DMS53 treated with DMSO at 0.1 percent for 48 hours (cell line): Measurements from ENCODE around the gene RPL36.
"Not testable (repeated sequence)": the region's sequence is repeated elsewhere in the genome, so short reads cannot be mapped to it uniquely, and the experiment has no call there.

Source experiments
- DNase-seq: peaks from one replicate; lab custom pipeline; 2025; ENCODE audit not compliant: unreplicated experiment; lab: John Stamatoyannopoulos, UW

The RPL36 gene

DNA sequence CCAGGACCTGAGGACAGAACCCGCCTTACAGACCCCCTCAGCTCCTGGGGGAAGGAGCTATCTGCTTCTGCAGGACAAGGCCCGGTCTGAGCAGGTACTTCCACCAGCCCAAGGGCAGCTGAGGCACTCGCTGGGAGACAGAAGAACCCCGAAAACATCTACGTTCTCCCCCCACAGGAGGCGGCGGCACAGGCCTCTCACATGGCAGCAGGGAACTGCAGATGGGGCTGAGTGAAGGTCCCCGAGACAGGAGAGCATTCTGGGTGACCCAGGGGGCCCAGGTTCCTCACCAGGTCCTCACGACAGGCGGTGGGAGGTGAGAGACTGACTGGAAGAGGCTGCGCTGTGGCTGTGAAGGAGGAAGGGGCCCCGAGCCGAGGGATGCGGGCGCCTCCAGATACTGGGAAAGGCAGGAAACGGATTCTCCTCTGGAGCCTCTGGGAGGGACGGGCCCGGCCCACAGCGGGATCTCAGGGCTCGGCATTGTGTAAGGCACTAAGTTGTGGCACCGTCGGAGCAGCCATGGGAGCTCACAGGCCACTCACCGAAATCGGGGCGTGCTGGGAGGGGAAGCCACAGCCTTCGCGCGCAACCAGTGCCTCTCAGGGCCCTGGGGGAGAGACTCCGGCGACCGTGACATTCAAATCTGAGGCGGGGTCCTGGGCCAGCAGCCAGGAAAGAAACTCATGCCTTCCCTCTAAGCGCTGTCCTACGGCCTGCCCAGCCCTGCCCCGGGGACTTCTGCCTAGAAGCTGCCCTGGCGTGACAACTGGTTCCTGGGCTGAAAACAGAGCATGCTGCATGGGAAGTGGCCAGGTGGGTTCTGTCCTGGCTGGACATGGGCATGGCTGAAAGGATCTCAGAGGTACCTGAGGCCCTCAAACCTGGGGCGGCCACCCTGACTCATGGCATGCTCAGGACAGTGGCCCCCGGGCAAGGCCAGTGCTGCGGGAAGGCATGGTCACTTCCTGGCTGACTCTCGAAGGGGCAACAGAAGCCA lies 14.0 kb downstream of the RPL36 start:
- no peak for DNase-seq

DNA sequence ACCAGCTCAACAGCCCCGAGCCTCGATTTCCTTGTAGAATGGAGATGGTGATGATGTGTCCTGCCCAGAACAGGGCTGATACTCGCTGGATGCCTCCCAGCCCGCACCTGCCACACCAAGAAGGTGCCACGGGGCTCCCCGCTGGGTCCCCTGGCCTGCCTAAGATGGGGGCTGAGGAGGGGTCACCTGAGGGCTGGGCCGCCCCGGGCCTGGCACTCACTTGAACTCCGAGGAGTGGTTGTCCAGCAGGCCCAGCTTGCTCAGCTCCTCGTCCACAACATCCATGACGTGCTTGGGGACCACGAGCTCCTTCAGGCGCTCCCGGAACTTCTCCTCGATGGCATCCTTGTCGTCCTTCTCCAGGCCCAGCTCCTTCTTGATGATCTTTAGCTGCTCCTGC lies 15.5 kb downstream of the RPL36 start:
- DNase-seq: no peak

DNA sequence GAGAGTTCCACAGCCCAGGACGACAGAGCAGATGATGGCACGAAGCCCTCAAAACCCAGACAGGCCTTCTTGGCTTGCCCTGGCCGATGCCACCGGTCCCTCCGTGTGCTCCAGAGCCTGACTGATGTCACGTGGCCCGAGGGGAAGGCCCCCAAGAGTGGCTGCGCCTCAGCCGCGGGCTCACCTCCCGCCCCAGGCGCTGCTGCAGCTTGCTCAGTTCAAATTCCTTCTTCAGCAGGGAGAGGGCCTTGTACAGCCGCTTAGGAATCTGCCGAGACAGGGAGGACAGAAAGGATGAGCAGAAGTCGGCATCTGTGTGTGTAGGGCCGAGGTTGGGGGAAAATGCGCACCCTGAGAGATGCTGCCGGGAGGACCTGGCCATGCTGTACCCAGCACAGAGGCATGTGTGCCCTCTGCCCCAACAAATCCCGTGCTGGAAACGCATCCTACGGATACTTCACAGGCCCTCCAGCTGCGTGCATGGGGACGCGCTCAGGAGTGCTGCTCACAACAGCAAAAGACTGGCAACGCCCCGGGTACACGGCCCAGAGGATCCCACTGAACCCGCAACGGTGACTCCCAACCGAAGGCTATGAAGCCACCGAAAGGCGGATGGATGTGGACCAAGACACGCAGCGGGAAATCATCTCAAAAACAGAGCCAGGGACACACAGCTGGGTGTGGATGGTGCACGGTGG lies 16.9 kb downstream of the RPL36 start:
- DNase-seq: no peak

DNA sequence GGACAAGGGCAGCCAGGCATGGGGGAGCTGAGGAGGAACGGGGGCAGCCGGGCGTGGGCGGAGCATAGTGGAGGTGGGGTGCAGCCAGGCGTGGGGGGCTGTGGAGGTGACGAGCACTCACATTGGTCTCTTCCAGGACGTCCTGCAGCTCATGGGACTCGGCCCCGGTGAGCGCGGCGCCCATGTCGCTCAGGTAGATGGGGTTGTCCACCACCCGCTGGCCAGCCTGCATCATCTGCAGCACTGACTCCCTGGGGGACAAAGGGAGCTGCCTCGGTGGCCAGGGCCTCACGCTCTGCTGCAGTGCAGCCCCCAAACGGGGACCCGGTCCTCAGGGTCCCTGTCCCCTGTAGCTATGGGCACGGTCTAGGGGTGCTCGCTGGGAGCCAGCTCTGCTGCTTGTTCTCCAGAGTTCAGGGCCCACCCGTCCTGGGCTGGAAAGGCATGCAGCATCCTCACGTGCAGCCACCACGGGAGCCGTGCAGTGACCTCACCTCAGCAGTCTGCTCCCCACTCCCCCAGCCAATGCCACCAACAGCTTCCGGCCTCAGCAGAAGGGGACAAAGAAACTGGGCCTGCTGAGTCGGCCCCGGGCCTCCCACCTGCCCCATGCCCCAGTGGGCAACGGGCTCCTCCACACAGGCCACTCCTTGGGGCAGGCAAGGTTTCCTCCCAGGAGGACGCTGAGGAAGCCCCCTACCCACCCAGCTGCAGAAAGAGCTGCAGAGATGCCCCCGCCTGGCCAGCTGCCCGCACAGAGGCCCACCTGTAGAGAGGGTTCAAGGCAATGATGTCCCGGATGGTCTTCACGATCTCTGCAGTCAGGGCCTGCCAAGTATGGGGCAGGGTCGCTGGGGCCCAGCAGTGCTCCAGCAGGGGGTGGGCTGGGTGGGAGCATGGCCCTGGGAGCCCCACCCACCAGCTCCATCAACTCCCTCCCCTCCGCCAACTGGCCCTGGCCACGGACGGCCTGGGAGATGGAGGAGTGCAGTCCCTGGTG lies 17.8 kb downstream of the RPL36 start:
- DNase-seq: no peak

DNA sequence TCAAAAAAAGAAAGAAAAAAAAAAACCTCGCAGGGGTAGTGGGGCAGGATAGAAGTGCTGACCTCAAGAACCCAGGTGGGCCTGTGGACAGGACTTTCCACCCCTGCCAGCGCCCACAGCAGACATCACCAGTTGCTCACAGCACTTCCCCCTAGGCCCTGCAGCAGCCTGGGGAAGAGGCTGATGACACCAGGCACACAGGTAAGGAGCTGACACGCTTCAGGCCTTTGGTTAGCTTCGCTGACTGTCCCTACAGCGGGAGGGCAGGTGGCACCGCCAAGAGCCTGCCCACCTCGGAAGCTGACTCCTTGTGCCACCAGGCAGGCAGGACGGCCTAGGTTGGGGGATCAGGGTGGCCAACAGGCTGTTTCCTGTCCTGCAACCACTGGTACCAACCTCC lies 20.9 kb downstream of the RPL36 start:
- DNase-seq: no peak

DNA sequence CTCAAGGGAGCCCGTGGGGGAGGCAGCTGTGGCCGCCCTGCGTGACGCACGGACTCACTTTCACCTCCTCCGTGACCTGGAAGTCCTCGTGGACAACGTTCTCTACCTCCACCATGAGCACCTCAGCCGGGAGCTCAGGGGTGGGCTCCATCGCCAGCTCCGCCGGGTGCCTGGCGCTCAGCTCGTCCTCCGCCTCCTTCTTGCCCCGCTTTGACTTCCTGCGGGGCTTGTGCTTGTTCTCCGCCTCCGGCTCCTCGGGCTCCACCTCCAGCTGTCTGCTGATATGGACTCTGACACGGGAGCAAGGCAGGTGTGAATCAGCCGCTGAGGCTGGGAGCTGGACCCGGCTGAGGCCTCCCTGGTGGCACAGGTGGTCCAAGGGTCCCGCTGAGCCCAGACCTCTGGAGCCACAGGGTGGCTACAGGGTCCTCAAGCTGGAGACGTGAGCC lies 21.6 kb downstream of the RPL36 start:
- no peak for DNase-seq

DNA sequence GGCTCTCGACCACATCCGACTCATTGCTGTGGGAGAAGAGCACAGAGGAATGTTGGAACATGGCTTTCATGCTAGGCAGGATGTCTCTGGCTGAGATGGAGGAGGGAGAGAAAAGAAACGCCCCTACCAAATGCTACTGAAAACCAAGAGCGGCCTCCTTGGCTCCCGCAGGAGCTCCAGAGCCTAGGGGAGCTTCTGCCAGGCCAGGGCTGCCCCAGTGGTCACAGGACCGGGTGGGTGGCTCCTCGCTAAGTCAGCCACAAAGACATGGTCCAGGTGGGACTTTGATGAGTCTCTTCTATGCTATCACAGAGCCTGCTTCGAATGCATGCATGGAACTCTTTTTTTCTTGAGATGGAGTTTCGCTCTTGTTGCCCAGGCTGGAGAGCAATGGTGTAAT lies 23.1 kb downstream of the RPL36 start:
- DNase-seq: no peak

DNA sequence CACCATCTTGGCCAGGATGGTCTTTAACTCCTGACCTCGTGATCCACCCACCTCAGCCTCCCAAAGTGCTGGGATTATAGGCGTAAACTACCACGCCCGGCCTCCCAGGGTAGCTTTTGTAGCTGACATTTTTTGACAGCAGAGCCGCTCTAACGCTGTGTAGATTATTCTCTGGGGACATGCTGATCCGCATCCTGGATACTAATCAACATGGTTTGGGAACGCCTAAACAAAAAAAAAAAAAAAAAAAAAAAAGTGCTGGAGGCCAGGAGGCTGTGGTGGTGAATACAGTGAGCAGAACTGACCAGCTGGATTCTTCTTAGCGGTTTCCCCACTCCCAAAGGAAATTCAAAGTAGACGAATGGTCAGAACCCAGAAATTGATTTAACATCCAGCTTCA lies 24.7 kb downstream of the RPL36 start:
- no peak for DNase-seq

DNA sequence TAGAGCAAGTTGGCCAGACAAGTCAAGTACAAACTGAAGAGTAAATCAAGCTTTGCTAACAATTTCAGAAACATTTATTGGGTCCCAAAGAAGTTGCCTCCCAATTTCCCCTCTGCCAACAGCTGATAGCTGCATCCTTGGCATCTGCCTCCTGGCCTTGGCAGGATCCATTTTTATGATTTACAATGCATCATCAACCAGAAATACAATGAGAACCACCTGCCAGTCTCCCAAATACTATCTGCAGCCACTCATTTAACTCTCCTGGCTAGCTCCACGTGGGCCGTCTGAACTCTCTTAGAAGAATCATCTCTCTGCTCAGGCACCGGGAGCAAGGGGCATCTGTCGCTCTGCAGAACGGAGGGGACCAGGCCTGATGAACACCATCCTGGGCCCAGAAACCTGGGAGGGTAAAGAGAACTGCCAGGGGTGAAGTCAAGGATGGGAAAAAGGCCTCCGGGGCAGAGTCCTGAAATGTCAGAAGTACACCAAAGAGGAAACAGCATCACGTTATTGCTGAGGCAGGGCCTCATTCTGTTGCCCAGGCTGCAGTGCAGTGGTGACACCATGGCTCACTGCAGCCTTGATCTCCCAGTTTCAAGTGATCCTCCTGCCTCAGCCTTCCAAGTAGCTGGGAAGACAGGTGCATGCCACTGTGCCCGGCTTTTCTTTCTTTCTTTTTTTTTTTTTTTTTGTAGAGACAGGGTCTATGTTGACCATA lies 27.3 kb downstream of the RPL36 start:
- no peak for DNase-seq

DNA sequence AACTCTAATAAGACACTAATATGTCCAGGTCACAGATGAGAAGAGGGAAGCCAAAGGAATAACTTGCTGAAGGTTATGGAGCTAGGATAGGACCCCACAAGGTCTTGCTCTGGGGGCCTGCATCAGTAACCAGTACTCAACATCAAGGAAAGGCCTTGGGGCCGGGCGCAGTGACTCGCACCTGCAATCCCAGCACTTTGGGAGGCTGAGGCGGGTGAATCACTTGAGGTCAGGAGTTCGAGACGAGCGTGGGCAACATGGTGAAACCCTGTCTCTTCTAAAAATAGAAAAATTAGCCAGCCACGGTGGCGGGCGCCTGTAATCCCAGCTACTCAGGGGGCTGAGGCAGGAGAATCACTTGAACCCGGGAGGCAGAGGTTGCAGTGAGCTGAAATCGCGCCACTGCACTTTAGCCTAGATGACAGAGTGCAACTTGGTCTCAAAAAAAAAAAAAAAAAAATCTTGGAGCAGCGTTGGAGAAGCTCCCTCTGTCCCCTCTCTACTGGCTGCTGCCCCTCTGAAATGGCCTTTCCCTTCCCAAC lies 28.0 kb downstream of the RPL36 start:
- no peak for DNase-seq

DNA sequence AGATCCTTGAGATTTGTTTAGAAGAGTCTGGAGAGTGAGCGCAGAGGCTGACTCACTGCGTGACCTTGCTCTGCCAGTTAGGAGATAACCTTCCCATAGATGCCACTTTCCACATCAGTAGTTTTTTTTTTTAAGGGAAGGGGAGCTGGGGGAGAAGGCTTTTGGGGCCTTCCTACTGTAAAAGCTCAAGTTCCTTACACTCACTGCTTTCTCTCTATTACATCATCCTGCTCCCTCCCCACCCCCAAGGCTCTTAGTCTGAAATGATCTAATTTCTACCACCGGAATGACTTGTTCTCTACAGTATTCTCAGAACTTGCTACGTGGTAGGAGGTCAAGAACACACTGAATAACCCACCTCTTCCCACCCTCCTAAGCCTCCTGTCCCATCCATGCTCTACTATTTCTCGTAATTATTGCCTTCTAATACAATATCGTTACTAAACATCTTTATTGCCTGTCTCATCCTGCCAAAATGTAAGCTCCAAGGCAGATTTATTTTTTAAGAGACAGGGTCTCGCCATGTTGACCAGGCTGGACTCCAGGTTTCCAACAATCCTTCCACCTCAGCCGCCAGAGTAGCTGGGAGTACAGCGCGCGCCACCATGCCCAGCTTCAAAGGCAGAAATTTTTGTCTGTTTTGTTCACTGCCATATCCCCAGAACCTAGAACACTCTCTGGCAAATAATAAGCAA lies 28.6 kb downstream of the RPL36 start:
- DNase-seq: peak; percentile 33

DNA sequence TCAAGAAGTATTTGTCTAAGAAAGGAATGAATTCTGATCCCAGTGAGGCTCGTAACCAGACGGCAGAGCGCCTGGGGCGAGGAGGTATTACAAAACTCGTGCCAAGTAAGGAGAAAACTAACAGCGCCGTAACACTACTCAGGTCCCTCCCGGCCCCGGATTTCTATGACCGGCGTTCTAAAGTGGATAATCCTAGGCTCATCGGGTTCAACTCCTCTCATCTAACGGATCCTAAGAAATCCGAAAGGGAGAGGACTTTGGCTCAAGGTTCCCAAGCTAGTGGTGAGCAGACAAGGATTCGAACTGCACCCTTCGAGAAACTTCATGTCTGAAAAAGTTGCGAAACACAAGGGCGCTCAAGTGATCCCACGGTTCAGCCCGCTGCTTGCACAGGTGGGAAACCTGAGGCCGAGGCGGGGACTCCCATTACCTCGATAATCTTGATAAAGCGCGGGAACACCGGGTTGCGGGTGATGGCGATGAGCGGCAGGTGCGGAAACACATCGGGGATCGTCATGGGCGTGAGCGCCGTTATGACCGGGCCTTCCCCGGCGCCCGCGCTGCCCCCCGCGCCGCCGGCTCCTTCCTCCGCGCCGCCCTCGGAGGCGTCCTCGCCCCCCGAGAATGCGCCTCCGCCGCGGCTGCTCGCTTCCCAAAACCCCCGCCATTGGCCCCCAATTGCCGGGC lies 29.3 kb downstream of the RPL36 start:
- no peak for DNase-seq

DNA sequence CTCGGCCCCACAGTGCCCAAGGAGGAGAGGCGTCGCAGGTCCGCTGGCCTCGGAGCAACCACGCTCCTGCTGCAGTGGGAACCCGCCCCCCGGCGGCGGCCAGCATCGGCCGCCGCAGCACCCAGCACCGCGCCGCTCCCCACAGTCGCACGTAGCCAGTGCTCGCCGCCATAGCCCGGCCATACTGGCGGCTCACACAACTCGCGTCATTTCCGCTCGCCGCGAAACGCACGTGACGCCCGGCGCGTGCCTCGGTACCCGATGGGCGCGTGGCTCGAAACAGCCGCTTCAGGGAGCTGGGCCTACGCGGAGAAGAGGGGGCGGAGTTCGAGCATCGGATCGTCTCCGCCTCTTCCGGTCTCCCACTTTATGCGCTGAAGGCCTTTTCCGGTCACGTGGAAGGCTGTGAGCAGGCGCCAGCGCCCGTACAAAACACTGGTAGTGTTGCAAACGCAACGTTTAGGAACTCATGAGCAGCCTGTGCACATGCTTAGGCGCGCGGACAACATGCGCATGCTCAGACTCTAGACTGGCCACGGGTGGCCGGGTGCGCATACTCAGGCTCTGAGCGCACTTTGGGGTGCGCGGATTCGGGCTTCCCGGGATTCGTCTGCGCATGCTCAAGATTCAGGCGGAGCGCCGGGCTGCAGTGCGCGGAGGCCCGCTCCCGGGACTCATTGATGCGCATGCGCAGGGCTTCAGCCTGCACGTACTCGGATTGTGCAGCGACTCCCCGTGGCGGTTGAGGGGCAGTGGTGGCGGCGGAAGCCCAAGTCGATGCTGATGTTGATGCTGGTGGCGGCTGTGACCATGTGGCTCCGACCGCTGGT lies 30.1 kb downstream of the RPL36 start, which contains the start of the genes CATSPERD and LONP1:
Gene CATSPERD, plus strand, starts transcription at position 677 of the 830 bp plus-strand sequence. Its CDS starts 101 bp downstream, at position 778.
Gene LONP1, minus strand, starts transcription at position 186 of the 830 bp plus-strand sequence. Its CDS starts 14 bp downstream, at position 172.
- peak; percentile 89 for DNase-seq

DNA sequence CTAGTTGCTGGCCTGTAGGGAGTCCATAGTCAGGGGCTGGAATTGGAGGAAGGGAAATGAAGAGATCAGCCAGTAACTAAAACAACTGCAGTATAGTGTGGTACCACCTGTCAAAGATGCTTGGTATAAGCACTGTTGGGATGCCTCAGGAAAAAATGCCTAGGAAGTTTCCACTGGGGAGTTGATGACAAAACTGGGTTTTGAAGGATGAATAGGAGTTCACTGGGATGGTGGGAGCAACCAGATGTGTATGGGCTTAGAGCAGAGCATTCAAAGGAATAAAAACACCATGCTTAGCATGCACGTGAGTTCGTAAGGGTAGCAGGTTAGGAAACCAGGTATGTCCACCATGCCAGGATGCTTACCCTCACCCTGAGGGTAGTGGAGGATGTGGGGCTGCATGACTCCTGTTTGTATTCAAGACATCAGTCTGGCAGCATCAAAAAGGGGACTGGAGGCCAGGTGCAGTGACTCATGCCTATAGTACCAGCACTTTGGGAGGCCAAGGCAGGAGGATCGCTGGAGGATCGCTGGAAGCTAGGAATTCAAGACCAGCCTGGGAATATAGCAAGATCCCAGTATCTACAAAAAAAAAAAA lies 37.5 kb downstream of the RPL36 start:
- DNase-seq: no peak

DNA sequence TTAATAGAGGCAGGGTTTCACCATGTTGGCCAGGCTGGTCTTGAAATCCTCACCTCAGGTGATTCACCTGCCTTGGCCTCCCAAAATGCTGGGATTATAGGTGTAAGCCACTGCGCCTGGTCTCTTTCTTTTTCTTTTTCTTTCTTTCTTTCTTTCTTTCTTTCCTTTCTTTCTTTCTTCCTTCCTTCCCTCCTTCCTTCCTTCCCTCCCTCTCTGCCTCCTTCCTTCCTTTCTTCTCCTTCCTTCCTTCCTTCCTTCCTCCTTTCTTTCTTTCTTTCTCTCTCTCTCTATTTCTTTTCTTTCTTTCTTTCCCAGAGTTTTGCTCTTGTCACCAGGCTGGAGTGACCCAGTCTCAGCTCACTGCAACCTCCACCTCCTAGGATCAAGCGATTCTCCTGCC lies 43.1 kb downstream of the RPL36 start:
- DNase-seq: not testable (repeated sequence)

DNA sequence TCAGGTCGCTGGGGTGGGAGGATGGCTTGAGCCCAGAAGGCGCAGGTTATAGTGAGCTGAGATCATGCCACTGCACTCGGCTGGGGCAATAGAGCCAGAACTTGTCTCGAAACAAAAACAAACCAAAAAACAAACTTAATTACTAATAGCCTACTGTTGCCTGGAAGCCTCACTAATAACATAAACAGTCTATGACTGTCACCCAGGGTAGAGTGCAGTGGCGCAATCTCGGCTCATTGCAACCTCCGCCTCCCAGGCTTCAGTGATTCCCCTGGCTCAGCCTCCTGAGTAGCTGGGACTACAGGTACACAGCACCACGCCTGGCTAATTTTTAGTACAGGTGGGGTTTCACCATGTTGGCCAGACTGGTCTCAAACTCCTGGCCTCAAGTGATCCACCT lies 48.3 kb downstream of the RPL36 start:
- no peak for DNase-seq
